ENCODE results near the gene SCYL2.
"Not testable (repeated sequence)": the region's sequence is repeated elsewhere in the genome, so short reads cannot be mapped to it uniquely, and the experiment has no call there.

The SCYL2 gene

GRCh38 chr12:100263131-100263530, 3.8 kb upstream of the SCYL2 start:
- no peak for DNase-seq (ENCODE audit: low read depth)

GRCh38 chr12:100265107-100265506, 1.9 kb upstream of the SCYL2 start:
- DNase-seq (ENCODE audit: low read depth) = not testable (repeated sequence)

GRCh38 chr12:100265732-100266584, 1.0 kb upstream of the SCYL2 start:
- DNase-seq (ENCODE audit: low read depth) = no peak

GRCh38 chr12:100266585-100266834, 467 bp upstream of the SCYL2 start:
- DNase-seq (ENCODE audit: low read depth) = no peak

- DNase-seq (ENCODE audit: low read depth) = peak; percentile 52
Observed at GRCh38 chr12:100267603-100268281, 765 bp downstream of the SCYL2 start.

- peak; percentile 36 for DNase-seq (ENCODE audit: low read depth)
Observed at GRCh38 chr12:100268835-100269564, 2.0 kb downstream of the SCYL2 start.

- DNase-seq (ENCODE audit: low read depth) = no peak
Observed at GRCh38 chr12:100273782-100274181, 6.8 kb downstream of the SCYL2 start.

GRCh38 chr12:100274291-100274690, 7.3 kb downstream of the SCYL2 start:
- DNase-seq (ENCODE audit: low read depth) = no peak

- DNase-seq (ENCODE audit: low read depth) = no peak
Observed at GRCh38 chr12:100279159-100279558, 12.2 kb downstream of the SCYL2 start.

GRCh38 chr12:100279607-100280244, 12.7 kb downstream of the SCYL2 start:
- DNase-seq (ENCODE audit: low read depth) = peak; percentile 19

- DNase-seq (ENCODE audit: low read depth) = not testable (repeated sequence)
Observed at GRCh38 chr12:100284556-100284955, 17.6 kb downstream of the SCYL2 start.

- DNase-seq (ENCODE audit: low read depth) = no peak
Observed at GRCh38 chr12:100289038-100289437, 22.1 kb downstream of the SCYL2 start.

- DNase-seq (ENCODE audit: low read depth) = no peak
Observed at GRCh38 chr12:100290016-100290415, 23.0 kb downstream of the SCYL2 start.

- DNase-seq (ENCODE audit: low read depth) = no peak
Observed at GRCh38 chr12:100293017-100293416, 26.0 kb downstream of the SCYL2 start.

GRCh38 chr12:100294366-100294765, 27.4 kb downstream of the SCYL2 start:
- DNase-seq (ENCODE audit: low read depth) = not testable (repeated sequence)

- DNase-seq (ENCODE audit: low read depth) = peak; percentile 53
Observed at GRCh38 chr12:100295764-100296555, 29.0 kb downstream of the SCYL2 start.

- no peak for DNase-seq (ENCODE audit: low read depth)
Observed at GRCh38 chr12:100302081-100302480, 35.1 kb downstream of the SCYL2 start.

GRCh38 chr12:100303831-100304230, 36.9 kb downstream of the SCYL2 start:
- DNase-seq (ENCODE audit: low read depth) = no peak

GRCh38 chr12:100304334-100304733, 37.4 kb downstream of the SCYL2 start:
- not testable (repeated sequence) for DNase-seq (ENCODE audit: low read depth)

- not testable (repeated sequence) for DNase-seq (ENCODE audit: low read depth)
Observed at GRCh38 chr12:100308138-100308537, 41.2 kb downstream of the SCYL2 start.

- DNase-seq (ENCODE audit: low read depth) = no peak
Observed at GRCh38 chr12:100311317-100311716, 44.3 kb downstream of the SCYL2 start.

GRCh38 chr12:100317371-100317770, 50.4 kb downstream of the SCYL2 start:
- DNase-seq (ENCODE audit: low read depth) = no peak

All from EH (cell line).